Right lobe of liver (tissue), 6 donors: ENCODE data around the gene TSHZ1. TPM values are rescaled to one million over a fixed set of nuclear protein-coding genes. Genes with fewer than 3 reads are reported as not detected.
A peak's percentile ranks its signal among the peaks of the same experiment; 100 is the strongest.

Experiments
- ATAC-seq, 4 donors: fragments of 200-7000 bp; cut with Tn5 transposase; one replicate each; pipeline ENCODE4 v1.9.1; 2020; ENCODE audit warnings: mild to moderate bottlenecking in 4 of 4, moderate library complexity in 4 of 4
- DNase-seq, 3 donors: peaks; one replicate each; pipeline ENCODE4 v3.0.0-alpha.2; 2020
- H3K27ac ChIP-seq, 3 donors: fragments of 200-600 bp; one replicate each; pipeline ENCODE4 v1.8.0; 2022
- H3K27me3 ChIP-seq, 2 donors: fragments of 200-600 bp; one replicate each; pipeline ENCODE4 v1.8.0; 2022
- H3K36me3 ChIP-seq, 4 donors: fragments of 200-600 bp; sonication (generic) in 1 of 4; one replicate each; pipeline versions ENCODE4 v1.5.1 to v1.8.0; 2017 to 2022; ENCODE audit warnings: control low read depth in 1 of 4
- H3K4me1 ChIP-seq, 4 donors: fragments of 200-600 bp; sonication (generic) in 1 of 4; one replicate each; pipeline versions ENCODE4 v1.5.1 to v1.8.0; 2017 to 2022; ENCODE audit warnings: control low read depth in 1 of 4
- H3K4me3 ChIP-seq, 3 donors: fragments of 200-600 bp; one replicate each; pipeline ENCODE4 v1.8.0; 2022
- H3K9me3 ChIP-seq, 4 donors: fragments of 200-600 bp; sonication (generic) in 1 of 4; one replicate each; pipeline versions ENCODE4 v1.5.1 to v1.8.0; 2017 to 2022; ENCODE audit warnings: control low read depth in 1 of 4
- CTCF ChIP-seq, 4 donors: fragments of 200-600 bp in 3 of 4; fragments of 450-650 bp in 1 of 4; IDR thresholded peaks; one replicate each; pipeline versions ENCODE4 v1.5.1 to v1.8.0; 2016 to 2022; ENCODE audit warnings: antibody characterized with exemption in 4 of 4, mild to moderate bottlenecking in 2 of 4
- POLR2A ChIP-seq: fragments of 450-650 bp; IDR thresholded peaks from one replicate; pipeline ENCODE4 v1.6.1; 2017; ENCODE audit warnings: antibody characterized with exemption, mild to moderate bottlenecking
- WGBS: methylation state at CpG from one replicate; pipeline ENCODE4 v1.1.6; 2018; ENCODE audit warnings: low coverage, low lambda C conversion rate; ENCODE audit not compliant: insufficient coverage; ENCODE audit errors: missing lambda C conversion rate; 5-methylcytosine and 5-hydroxymethylcytosine counted together
- intact Hi-C, 2 donors: fragments of 100-400 bp; cut with DNase I; formaldehyde crosslinking; loops; one replicate each; pipeline versions ENCODE4 v1.11.2 to v1.14.1; 2022
- total RNA-seq, 6 experiments: library from RNA; depleted of rRNA in 2 of 6; stranded (reverse); fragments of >200 nt in 2 of 6; fragmentation: NEBNext Ultra II Directional in 3 of 6; extraction: Animal tissue kit (Norgen Biotek cat#: 25700) in 3 of 6; gene quantifications; one replicate each; pipeline versions ENCODE4 v1.1.0 to v1.2.4, GENCODE V29; 2016 to 2023
- donor health status: DM: no; HTN: yes; CAD: no.
- donor health status: DM: no; HTN: no; CAD: no.
- donor health status: DM: no; HTN: no; CAD: no.
- donor health status: DM: no; HTN: yes; CAD: no.
- donor health status: DM: no; HTN: yes; CAD: no.

TSHZ1 gene
- total RNA-seq, 6 experiments from 2014 or later = 6.4 to 13.3 (median 9.6) TPM

DNA sequence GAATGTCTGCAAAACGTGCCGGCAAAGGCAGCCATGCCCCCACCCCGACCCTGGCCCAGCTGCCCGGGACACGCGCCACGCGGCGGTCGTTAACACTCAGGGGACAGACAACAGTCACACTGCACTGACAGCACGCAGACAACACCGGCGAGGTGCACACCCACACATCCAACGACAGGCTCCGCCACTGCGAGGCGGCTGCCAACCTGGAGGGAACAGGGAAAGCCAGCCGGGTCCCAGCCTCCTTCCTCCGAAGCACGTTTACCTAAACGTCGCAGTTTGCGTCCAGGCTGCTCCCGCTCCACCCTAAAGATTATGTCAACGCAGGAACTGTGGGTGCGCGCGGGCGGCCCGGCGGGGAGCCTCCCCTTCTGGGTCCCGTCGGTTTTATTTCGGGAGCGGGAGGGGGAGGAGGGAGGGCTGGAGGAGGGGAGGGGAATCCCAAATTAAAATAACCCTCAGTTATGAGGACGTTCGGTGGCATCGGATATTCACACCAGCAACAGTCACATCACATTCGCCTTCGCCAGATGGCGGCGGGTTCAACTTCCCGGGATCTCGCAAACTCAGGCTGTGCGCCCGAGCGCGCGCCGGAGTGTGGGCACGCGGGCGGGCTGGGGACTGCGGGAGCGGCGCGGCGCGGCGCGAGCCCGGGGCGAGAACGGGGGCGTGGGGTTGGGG lies 2.3 kb upstream of the TSHZ1 start:
- DNase-seq (peak; percentile 67 to 79 (median 69)), ATAC-seq (peak; percentile 21 to 36 (median 27))
- Histone ChIP-seq H3K27me3 (no peaks in the 10 kb centered on the region), H3K27ac (peak overlapping the region; percentile 93 to 99 (median 95)), H3K9me3 (no peaks in the 10 kb centered on the region), H3K4me3 (peak overlapping the region; percentile 93 to 94 (median 94)), H3K4me1 (peaks cover 0 to 27% (median 4%) of the 10 kb centered on the region in 4 donors), H3K36me3 (no peaks in the 10 kb centered on the region)
- intact Hi-C loops = no loop called here
- TF ChIP-seq POLR2A (no peak), CTCF (IDR thresholded peaks at IDR 0.05) (peak in 1 of 4 donors; percentile 10)
- WGBS = 0% methylated on average over 22 of the region's 65 CpGs

- Histone ChIP-seq H3K36me3 (no peaks in the 10 kb centered on the region), H3K4me3 (peak overlapping the region; percentile 93 to 94 (median 94)), H3K27ac (peak overlapping the region; percentile 93 to 99 (median 95)), H3K27me3 (no peaks in the 10 kb centered on the region), H3K9me3 (no peaks in the 10 kb centered on the region), H3K4me1 (peaks cover 0 to 32% (median 6%) of the 10 kb centered on the region in 4 donors)
- ATAC-seq (peak in 1 of 4 donors; percentile 5), DNase-seq (peak in 1 of 3 donors; percentile 56)
- WGBS = 0% methylated on average over 5 of the region's 34 CpGs
- TF ChIP-seq POLR2A = peak; percentile 30
- TF ChIP-seq CTCF (IDR thresholded peaks at IDR 0.05) = no peak
- intact Hi-C loops = no loop called here
These were observed 1.8 kb upstream of the TSHZ1 start for GRCh38 chr18:75208836-75209128.

- Histone ChIP-seq H3K27me3 (no peaks in the 10 kb centered on the region), H3K4me1 (peaks cover 0 to 35% (median 9%) of the 10 kb centered on the region in 4 donors), H3K36me3 (no peaks in the 10 kb centered on the region), H3K27ac (peak within 1 kb of the TSS; percentile 93 to 99 (median 95)), H3K9me3 (no peaks in the 10 kb centered on the region), H3K4me3 (peak within 1 kb of the TSS; percentile 93 to 94 (median 94))
- TF ChIP-seq POLR2A (peak; percentile 84), CTCF (IDR thresholded peaks at IDR 0.05) (no peak)
- intact Hi-C loops = no loop called here
- ATAC-seq = peak; percentile 48 to 71 (median 64)
- WGBS = under 1% methylated on average over 12 of the region's 88 CpGs
- DNase-seq = peak; percentile 84 to 92 (median 91)
These were observed 1.3 kb upstream of the TSHZ1 start, which contains the start of gene PTGR3 for GRCh38 chr18:75209129-75209950. PTGR3 (minus strand) TSS chr18:75209139; CDS start chr18:75209058, 81 bp downstream.

DNA sequence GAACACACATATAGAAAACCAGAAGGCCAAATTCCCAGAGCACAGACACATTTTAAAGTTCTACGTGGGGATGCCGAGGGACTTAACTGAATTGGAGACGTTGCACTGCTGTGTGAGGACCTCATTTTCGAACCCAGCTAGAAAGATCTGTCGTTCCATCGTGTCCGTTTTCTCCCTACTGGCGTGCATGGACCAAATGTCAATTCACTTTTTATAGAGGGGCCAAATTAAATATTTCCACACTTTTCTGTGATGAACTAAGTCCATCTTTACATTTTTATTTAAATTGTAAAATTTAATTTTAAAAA lies 692 bp upstream of the TSHZ1 start:
- H3K4me3 ChIP-seq = peak overlapping the region; percentile 93 to 94 (median 94)
- DNase-seq (no peak), ATAC-seq (no peak)
- intact Hi-C loops = no loop called here
- peaks cover 0 to 37% (median 12%) of the 10 kb centered on the region in 4 donors for H3K4me1 ChIP-seq
- peak overlapping the region; percentile 93 to 99 (median 95) for H3K27ac ChIP-seq
- no peaks in the 10 kb centered on the region for H3K9me3 ChIP-seq
- TF ChIP-seq POLR2A (no peak), CTCF (IDR thresholded peaks at IDR 0.05) (no peak)
- H3K27me3 ChIP-seq = no peaks in the 10 kb centered on the region
- WGBS = 2% methylated on average over 8 of the region's 8 CpGs
- H3K36me3 ChIP-seq = no peaks in the 10 kb centered on the region
